B cell (primary cell): ENCODE data around the gene GRIK3. TPM values are rescaled to one million over a fixed set of nuclear protein-coding genes. Genes with fewer than 3 reads are reported as not detected.

Source experiments
- ATAC-seq: fragments of 200-7000 bp; cut with Tn5 transposase; one replicate; pipeline ENCODE4 v1.10.0; 2021; ENCODE audit warnings: low read depth, mild to moderate bottlenecking, moderate number of reproducible peaks, moderate library complexity
- CTCF ChIA-PET: fragments of 350-600 bp; sonication (Branson Sonifier 250); formaldehyde crosslinking; loops from one replicate; lab custom pipeline; 2021; ENCODE audit warnings: antibody characterized with exemption, inconsistent platforms; lab: Charles Lee
- POLR2A ChIA-PET: fragments of 350-600 bp; sonication (Branson Sonifier 250); formaldehyde crosslinking; loops from one replicate; lab custom pipeline; 2021; ENCODE audit warnings: antibody characterized with exemption; lab: Charles Lee
- DNase-seq: peaks from one replicate; pipeline ENCODE4 v3.0.0; 2013
- H2AFZ ChIP-seq: 2 replicates; pipeline ENCODE4 v1.6.1; 2012; ENCODE audit warnings: mild to moderate bottlenecking, low read depth, low read length; ENCODE audit not compliant: insufficient read depth, poor library complexity, severe bottlenecking
- H3K27ac ChIP-seq, 2 donors: 1 replicate in 1 of 2; 2 replicates in 1 of 2; pipeline ENCODE4 v1.5.1; 2012 to 2013; ENCODE audit warnings: low read length in 2 of 2, mild to moderate bottlenecking in 2 of 2, moderate library complexity in 1 of 2
- H3K27me3 ChIP-seq, 4 experiments: fragments of 200-600 bp in 1 of 4; sonication (generic) in 1 of 4; replicated peaks in 1 of 4; 1 replicate in 2 of 4; 2 replicates in 2 of 4; pipeline versions ENCODE4 v1.6.1 to v1.7.0; 2013 to 2016; ENCODE audit warnings: low read length in 3 of 4, mild to moderate bottlenecking in 2 of 4, mixed read lengths in 1 of 4, moderate library complexity in 1 of 4; ENCODE audit not compliant: insufficient read depth in 4 of 4, control insufficient read depth in 3 of 4; ENCODE audit errors: control extremely low read depth in 1 of 4
- H3K36me3 ChIP-seq, 2 experiments: replicated peaks in 1 of 2; 1 replicate in 1 of 2; 2 replicates in 1 of 2; pipeline versions ENCODE4 v1.6.1 to v1.7.1; 2013; ENCODE audit warnings: low read length in 1 of 2; ENCODE audit not compliant: insufficient read depth in 2 of 2, control insufficient read depth in 1 of 2; ENCODE audit errors: control extremely low read depth in 1 of 2, extremely low read depth in 1 of 2
- H3K4me1 ChIP-seq, 2 donors: fragments of 200-600 bp in 1 of 2; sonication (generic) in 1 of 2; 1 replicate in 1 of 2; 2 replicates in 1 of 2; pipeline versions ENCODE4 v1.5.1 to v1.6.1; 2013 to 2017; ENCODE audit warnings: low read length in 2 of 2; ENCODE audit not compliant: control insufficient read depth in 2 of 2, insufficient read depth in 2 of 2
- H3K4me2 ChIP-seq: replicated peaks from 2 replicates; pipeline ENCODE3; 2012; ENCODE audit warnings: mild to moderate bottlenecking, low read depth, low read length; ENCODE audit not compliant: poor library complexity, severe bottlenecking
- H3K4me3 ChIP-seq, 5 experiments: fragments of 200-600 bp in 1 of 5; sonication (generic) in 1 of 5; 1 replicate in 3 of 5; 2 replicates in 2 of 5; pipeline versions ENCODE4 v1.5.1 to v1.7.0; 2011 to 2016; ENCODE audit warnings: low read length in 4 of 5, mild to moderate bottlenecking in 4 of 5, low read depth in 2 of 5, control low read depth in 1 of 5, moderate library complexity in 1 of 5; ENCODE audit not compliant: insufficient read depth in 1 of 5; ENCODE audit errors: control extremely low read depth in 1 of 5, extremely low read depth in 1 of 5
- H3K79me2 ChIP-seq: fragments of 200-600 bp; sonication (generic); one replicate; pipeline ENCODE4 v1.6.0; 2016; ENCODE audit warnings: low read length; ENCODE audit not compliant: control insufficient read depth, insufficient read depth
- H3K9ac ChIP-seq: fragments of 200-600 bp; sonication (generic); 2 replicates; pipeline ENCODE4 v1.6.1; 2017; ENCODE audit warnings: mild to moderate bottlenecking, low read length, moderate library complexity
- H3K9me3 ChIP-seq, 3 donors: one replicate each; pipeline versions ENCODE4 v1.6.1 to v1.7.1; 2013; ENCODE audit warnings: low read length in 2 of 3; ENCODE audit not compliant: control insufficient read depth in 2 of 3, insufficient read depth in 1 of 3; ENCODE audit errors: control extremely low read depth in 1 of 3
- H4K20me1 ChIP-seq: 2 replicates; pipeline ENCODE4 v1.6.0; 2012; ENCODE audit warnings: mild to moderate bottlenecking, low read length; ENCODE audit not compliant: insufficient read depth, control insufficient read depth, poor library complexity, severe bottlenecking
- H3K27ac Mint-ChIP-seq: one replicate; pipeline ENCODE4 v1.8.0; 2021; ENCODE audit warnings: mixed read lengths
- H3K27me3 Mint-ChIP-seq: one replicate; pipeline ENCODE4 v1.8.0; 2021; ENCODE audit warnings: mixed read lengths
- H3K4me1 Mint-ChIP-seq: one replicate; pipeline ENCODE4 v1.8.0; 2021; ENCODE audit warnings: mixed read lengths
- H3K4me3 Mint-ChIP-seq: one replicate; pipeline ENCODE4 v1.8.0; 2021; ENCODE audit warnings: mixed read lengths
- H3K9me3 Mint-ChIP-seq: one replicate; pipeline ENCODE4 v1.8.0; 2022; ENCODE audit warnings: mixed read lengths; ENCODE audit not compliant: insufficient read depth
- EZH2 ChIP-seq: IDR thresholded peaks from 2 replicates; pipeline ENCODE4 v1.6.1; 2012; ENCODE audit warnings: borderline replicate concordance, low read depth, mild to moderate bottlenecking, moderate library complexity, low read length; ENCODE audit not compliant: insufficient read depth, poor library complexity, severe bottlenecking
- WGBS: methylation state at CpG from one replicate; pipeline ENCODE4 v1.1.5; 2013; ENCODE audit warnings: missing lambda C conversion rate; ENCODE audit not compliant: insufficient coverage; 5-methylcytosine and 5-hydroxymethylcytosine counted together
- intact Hi-C: fragments of 100-400 bp; cut with micrococcal nuclease; formaldehyde crosslinking; loops from one replicate; pipeline ENCODE4 v1.10.0; 2022
- polyA plus RNA-seq: library from polyadenylated mRNA; depleted of rRNA; stranded (reverse); fragments of >200 nt; gene quantifications from 2 replicates; pipeline ENCODE4 v1.2.3, GENCODE V29; 2012
- total RNA-seq, 2 donors: library from RNA; stranded (reverse); fragments of 120-200 nt in 1 of 2; gene quantifications; 1 replicate in 1 of 2; 2 replicates in 1 of 2; pipeline versions ENCODE4 v1.2.3 to v1.2.4, GENCODE V29; 2013 to 2022
- TF ChIP-seq, protein P1 (sequence below): fragments of 200-600 bp; IDR thresholded peaks from one replicate; pipeline ENCODE4 v1.8.0; 2022; ENCODE audit warnings: antibody characterized with exemption, mild to moderate bottlenecking

GRIK3 gene
- total and polyA plus RNA-seq, 2 donors (not counting 1 experiment from before 2014, with no cell fraction given): 0.12 to 1.5 TPM

DNA sequence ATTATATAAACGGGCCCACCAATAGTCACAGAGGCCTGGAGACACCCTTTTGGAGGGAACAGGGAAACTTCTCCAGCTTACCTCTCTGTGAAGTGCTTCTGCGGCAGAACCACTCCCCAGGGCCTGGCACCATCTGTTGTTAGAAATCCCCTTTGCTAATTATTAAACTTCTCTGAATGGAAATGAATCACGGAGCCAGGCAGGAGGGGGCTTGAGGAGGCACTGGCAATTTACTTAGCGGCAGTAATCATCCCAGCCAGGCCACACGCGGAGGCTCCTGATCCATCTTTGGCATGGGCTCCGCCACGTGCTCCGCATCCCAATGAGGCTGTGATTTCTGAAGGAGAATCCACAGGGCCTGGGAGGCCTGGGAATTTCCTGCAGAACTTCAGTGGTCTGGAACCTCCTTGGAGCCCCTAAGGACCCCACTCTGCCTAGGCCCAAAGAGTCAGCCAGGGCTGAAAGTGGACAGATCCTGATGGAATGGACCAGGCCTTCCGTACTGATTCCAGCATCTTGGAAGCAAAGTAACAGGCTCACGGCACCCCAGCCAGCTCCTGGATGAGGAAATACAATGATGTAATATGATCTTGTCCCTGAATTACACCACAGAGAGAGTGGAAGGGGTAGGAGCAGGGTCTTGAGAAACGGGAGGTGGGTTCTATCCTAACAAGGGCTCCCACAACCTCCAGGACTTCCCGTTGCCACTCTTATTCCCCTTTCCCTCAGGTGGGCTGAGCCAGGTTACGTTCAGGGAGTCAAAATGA, 62.3 kb downstream of the GRIK3 start:
- Histone ChIP-seq H3K27ac (no peak overlapping the region), H3K4me1 (no peaks in the 10 kb centered on the region), H3K79me2 (no peaks in the 10 kb centered on the region), H3K4me3 (no peak overlapping the region), H3K9ac (no peak overlapping the region), H2AFZ (no peak overlapping the region), H3K36me3 (no peaks in the 10 kb centered on the region), H3K9me3 (no peaks in the 10 kb centered on the region), H3K27me3 (peaks cover 0 to 6% (median 0%) of the 10 kb centered on the region in 4 experiments), H4K20me1 (no peaks in the 10 kb centered on the region), H3K4me2 (no peak overlapping the region)
- ATAC-seq: no peak
- ChIA-PET CTCF (no interaction called here), POLR2A (no interaction called here)
- TF ChIP-seq, protein P1, sequence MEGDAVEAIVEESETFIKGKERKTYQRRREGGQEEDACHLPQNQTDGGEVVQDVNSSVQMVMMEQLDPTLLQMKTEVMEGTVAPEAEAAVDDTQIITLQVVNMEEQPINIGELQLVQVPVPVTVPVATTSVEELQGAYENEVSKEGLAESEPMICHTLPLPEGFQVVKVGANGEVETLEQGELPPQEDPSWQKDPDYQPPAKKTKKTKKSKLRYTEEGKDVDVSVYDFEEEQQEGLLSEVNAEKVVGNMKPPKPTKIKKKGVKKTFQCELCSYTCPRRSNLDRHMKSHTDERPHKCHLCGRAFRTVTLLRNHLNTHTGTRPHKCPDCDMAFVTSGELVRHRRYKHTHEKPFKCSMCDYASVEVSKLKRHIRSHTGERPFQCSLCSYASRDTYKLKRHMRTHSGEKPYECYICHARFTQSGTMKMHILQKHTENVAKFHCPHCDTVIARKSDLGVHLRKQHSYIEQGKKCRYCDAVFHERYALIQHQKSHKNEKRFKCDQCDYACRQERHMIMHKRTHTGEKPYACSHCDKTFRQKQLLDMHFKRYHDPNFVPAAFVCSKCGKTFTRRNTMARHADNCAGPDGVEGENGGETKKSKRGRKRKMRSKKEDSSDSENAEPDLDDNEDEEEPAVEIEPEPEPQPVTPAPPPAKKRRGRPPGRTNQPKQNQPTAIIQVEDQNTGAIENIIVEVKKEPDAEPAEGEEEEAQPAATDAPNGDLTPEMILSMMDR: no peak
- no peak for TF ChIP-seq EZH2
- 79% methylated on average over 9 of the region's 14 CpGs for WGBS
- Mint-ChIP-seq H3K4me1 (no peaks in the 10 kb centered on the region), H3K27me3 (peaks cover 11% of the 10 kb centered on the region), H3K4me3 (no peak overlapping the region), H3K9me3 (no peaks in the 10 kb centered on the region), H3K27ac (no peak overlapping the region)
- no peak for DNase-seq
- intact Hi-C loops: no loop called here

DNA sequence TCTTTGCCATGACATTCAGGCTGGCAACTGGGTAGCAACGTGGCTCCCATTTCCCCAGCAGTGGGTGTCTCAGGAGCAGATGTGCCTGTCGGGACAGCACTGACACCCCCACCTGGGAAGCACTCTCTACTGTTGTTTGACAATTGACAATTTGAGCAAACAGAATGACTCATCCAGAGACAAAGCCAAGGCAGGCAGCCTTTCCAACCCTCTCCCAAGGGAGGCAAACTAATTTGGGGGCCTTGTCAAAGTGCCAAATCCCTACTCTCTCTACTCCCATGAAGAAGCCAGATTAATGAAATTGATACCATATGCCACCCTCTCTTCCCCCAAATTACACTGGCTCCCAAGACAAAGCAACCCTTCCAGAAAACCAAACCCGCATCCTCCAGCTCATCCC, 65.6 kb downstream of the GRIK3 start:
- no peaks in the 10 kb centered on the region for H3K9me3 Mint-ChIP-seq

More for the DNA sequence above, 65.6 kb downstream of the GRIK3 start:
- ChIA-PET CTCF (no interaction called here), POLR2A (interaction anchor here (0.7 kb wide), 1 partner anchor 56 kb away, joined by 4 read pairs; no protein-coding TSS in a partner anchor)
- Mint-ChIP-seq H3K27ac (no peak overlapping the region), H3K4me3 (no peak overlapping the region), H3K4me1 (no peaks in the 10 kb centered on the region), H3K27me3 (peaks cover 4% of the 10 kb centered on the region)
- no peak overlapping the region for H3K27ac ChIP-seq
- no peaks in the 10 kb centered on the region for H4K20me1 ChIP-seq
- 56% methylated on average over 3 of the region's 3 CpGs for WGBS
- H3K36me3 ChIP-seq: no peaks in the 10 kb centered on the region
- H3K9me3 ChIP-seq: no peaks in the 10 kb centered on the region
- DNase-seq (no peak), ATAC-seq (no peak)
- H2AFZ ChIP-seq: no peak overlapping the region
- TF ChIP-seq, protein P1: no peak
- TF ChIP-seq EZH2: no peak
- no peak overlapping the region for H3K4me3 ChIP-seq
- H3K4me2 ChIP-seq: no peak overlapping the region
- no peak overlapping the region for H3K9ac ChIP-seq
- intact Hi-C loops: no loop called here
- H3K27me3 ChIP-seq: peaks cover 0 to 6% (median 0%) of the 10 kb centered on the region in 4 experiments
- no peaks in the 10 kb centered on the region for H3K79me2 ChIP-seq
- H3K4me1 ChIP-seq: no peaks in the 10 kb centered on the region
